PFSK-1 (cell line): ENCODE measurements around the gene ID1.

Source experiments
- POLR2AphosphoS5 ChIP-seq: IDR thresholded peaks from 2 replicates; pipeline ENCODE4 v1.6.1; 2012; ENCODE audit warnings: low read depth, mild to moderate bottlenecking, control low read depth, low read length, moderate library complexity
- REST ChIP-seq, 2 experiments: IDR thresholded peaks; 2 replicates each; pipeline versions ENCODE4 v1.6.1 to v1.8.0; 2011 to 2012; ENCODE audit warnings: low read depth in 2 of 2, low read length in 2 of 2, control low read depth in 1 of 2, inconsistent platforms in 1 of 2, mild to moderate bottlenecking in 1 of 2, moderate library complexity in 1 of 2; ENCODE audit not compliant: insufficient read depth in 1 of 2

GRCh38 chr20:31633339-31633914 lies 28.3 kb downstream of the ID1 start:
- TF ChIP-seq POLR2AphosphoS5 (no peak), REST (IDR thresholded peaks at IDR 0.05; ENCODE audit: insufficient read depth in 1 of 2, low read depth in 2 of 2, low read length in 2 of 2) (no peak)
